ENCODE measurements around the gene ADCY1.

DNA sequence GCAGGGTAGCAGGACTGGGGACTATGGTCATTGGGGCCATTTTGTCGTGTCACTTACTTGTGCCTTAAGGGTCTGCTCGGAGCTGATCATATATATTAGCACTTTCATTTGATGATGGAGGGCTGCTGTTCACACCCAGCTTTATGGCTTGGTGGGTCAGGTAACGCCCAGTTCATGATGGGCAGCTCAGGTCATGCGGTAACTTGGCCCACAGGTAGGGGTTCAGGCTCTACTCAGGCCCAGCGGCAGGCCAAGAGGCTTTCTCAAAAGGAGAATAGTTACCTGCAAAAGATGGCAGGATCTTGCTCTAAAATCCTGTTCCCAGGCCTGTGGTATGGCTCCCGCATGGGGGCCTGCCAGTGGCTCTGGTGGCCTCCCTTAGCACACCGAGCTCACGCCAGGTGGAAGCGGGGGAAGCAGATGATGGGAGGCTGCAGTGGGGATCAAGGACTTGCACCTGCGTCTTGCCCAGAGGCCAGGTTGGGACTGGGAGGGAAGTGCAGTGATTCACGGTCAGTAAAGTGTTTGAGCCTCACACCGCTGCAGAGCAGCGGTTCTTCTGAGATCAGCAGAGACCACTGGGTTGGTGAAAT lies 109.5 kb downstream of the ADCY1 start:
- TF ChIP-seq, protein P1, sequence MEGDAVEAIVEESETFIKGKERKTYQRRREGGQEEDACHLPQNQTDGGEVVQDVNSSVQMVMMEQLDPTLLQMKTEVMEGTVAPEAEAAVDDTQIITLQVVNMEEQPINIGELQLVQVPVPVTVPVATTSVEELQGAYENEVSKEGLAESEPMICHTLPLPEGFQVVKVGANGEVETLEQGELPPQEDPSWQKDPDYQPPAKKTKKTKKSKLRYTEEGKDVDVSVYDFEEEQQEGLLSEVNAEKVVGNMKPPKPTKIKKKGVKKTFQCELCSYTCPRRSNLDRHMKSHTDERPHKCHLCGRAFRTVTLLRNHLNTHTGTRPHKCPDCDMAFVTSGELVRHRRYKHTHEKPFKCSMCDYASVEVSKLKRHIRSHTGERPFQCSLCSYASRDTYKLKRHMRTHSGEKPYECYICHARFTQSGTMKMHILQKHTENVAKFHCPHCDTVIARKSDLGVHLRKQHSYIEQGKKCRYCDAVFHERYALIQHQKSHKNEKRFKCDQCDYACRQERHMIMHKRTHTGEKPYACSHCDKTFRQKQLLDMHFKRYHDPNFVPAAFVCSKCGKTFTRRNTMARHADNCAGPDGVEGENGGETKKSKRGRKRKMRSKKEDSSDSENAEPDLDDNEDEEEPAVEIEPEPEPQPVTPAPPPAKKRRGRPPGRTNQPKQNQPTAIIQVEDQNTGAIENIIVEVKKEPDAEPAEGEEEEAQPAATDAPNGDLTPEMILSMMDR (optimal IDR thresholded peaks at IDR 0.05 in 1 of 3, IDR thresholded peaks at IDR 0.05 in 1 of 3, conservative IDR thresholded peaks at IDR 0.05 in 1 of 3; ENCODE audit: extremely low read depth in 1 of 3, insufficient read depth in 2 of 3, low read length in 3 of 3) = no peak
- TF ChIP-seq EZH2 (IDR thresholded peaks at IDR 0.05; ENCODE audit: low read length) = no peak
